ENCODE measurements around the gene TDRD10.

The TDRD10 gene

GRCh38 chr1:154583773-154584172, 81.8 kb downstream of the TDRD10 start:
- DNase-seq, result no peak

GRCh38 chr1:154584267-154584994, 82.4 kb downstream of the TDRD10 start:
- no peak for DNase-seq

GRCh38 chr1:154586231-154586630, 84.2 kb downstream of the TDRD10 start:
- DNase-seq, result no peak

- DNase-seq, result no peak
Observed at GRCh38 chr1:154586641-154587040, 84.6 kb downstream of the TDRD10 start.

- DNase-seq, result no peak
Observed at GRCh38 chr1:154589780-154590179, 87.8 kb downstream of the TDRD10 start.

- no peak for DNase-seq
Observed at GRCh38 chr1:154590756-154591155, 88.7 kb downstream of the TDRD10 start.

GRCh38 chr1:154591206-154591605, 89.2 kb downstream of the TDRD10 start:
- no peak for DNase-seq

GRCh38 chr1:154593390-154593789, 91.4 kb downstream of the TDRD10 start:
- no peak for DNase-seq

- no peak for DNase-seq
Observed at GRCh38 chr1:154594811-154595210, 92.8 kb downstream of the TDRD10 start.

- DNase-seq, result no peak
Observed at GRCh38 chr1:154595621-154596020, 93.6 kb downstream of the TDRD10 start.
